ENCODE measurements around the gene TMIE. TPM values are rescaled to one million over a fixed set of nuclear protein-coding genes. Genes with fewer than 3 reads are reported as not detected.

TMIE gene
- total and polyA plus RNA-seq, 10 of the 15 experiments (the other 5 are each of a cell fraction or from before 2014, with no cell fraction given): not detected

DNA sequence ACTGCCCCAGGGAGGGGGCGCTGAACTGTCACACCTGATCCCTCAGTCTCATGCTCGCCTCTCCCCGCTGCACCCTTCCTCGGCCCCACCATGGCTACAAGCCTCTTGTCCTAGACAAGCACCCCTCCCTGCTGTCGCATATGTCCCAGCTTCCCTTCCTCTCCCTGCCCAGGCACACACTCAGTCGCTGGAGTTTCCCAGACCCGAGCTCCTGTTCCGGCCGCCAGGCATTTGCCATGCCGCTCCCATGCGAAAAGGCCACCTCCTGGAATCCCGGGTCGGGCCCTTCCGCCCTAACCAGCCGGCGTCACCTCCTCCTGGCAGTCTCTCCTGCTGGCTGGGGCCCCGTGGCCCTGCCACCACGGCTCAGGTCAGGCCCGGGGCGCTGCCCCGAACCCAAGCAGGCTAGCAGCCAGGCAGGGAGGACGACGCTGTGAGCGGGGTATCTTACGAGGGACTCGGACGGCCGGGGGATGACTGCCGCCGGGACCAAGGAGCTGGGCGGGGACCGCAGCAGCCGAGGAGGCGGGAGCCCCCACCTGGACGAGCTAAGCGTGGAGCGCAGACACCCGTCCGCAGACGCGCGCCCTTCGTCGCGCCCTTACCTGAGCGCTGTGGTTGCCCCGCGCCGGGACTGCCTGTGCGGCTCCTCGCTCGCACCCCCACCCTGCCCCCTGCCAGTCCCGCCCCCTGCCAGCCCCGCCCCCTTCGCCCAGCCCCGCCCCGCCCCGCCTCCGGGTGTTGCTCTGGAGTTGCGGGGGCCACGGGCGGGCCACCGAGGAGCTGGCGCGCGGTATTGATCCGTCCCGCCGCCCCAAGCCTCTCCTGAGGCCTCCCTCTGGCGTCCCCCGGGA, 7.9 kb upstream of the TMIE start, which contains the start of gene ALS2CL (continued):
- no peak for TF ChIP-seq MEF2B (IDR thresholded peaks at IDR 0.05; ENCODE audit: partially characterized antibody, poor library complexity, severe bottlenecking)
- no peak for TF ChIP-seq HDAC6 (IDR thresholded peaks at IDR 0.05; ENCODE audit: unreplicated experiment)
- TF ChIP-seq, protein P1, sequence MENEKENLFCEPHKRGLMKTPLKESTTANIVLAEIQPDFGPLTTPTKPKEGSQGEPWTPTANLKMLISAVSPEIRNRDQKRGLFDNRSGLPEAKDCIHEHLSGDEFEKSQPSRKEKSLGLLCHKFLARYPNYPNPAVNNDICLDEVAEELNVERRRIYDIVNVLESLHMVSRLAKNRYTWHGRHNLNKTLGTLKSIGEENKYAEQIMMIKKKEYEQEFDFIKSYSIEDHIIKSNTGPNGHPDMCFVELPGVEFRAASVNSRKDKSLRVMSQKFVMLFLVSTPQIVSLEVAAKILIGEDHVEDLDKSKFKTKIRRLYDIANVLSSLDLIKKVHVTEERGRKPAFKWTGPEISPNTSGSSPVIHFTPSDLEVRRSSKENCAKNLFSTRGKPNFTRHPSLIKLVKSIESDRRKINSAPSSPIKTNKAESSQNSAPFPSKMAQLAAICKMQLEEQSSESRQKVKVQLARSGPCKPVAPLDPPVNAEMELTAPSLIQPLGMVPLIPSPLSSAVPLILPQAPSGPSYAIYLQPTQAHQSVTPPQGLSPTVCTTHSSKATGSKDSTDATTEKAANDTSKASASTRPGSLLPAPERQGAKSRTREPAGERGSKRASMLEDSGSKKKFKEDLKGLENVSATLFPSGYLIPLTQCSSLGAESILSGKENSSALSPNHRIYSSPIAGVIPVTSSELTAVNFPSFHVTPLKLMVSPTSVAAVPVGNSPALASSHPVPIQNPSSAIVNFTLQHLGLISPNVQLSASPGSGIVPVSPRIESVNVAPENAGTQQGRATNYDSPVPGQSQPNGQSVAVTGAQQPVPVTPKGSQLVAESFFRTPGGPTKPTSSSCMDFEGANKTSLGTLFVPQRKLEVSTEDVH (IDR thresholded peaks at IDR 0.05; ENCODE audit: low read depth, partially characterized antibody): no peak
- no peak for TF ChIP-seq CBX5 (IDR thresholded peaks at IDR 0.05; ENCODE audit: low read depth)
- no peak for TF ChIP-seq PKNOX1 (IDR thresholded peaks at IDR 0.05)
- TF ChIP-seq NFYB (IDR thresholded peaks at IDR 0.05; ENCODE audit: insufficient read depth, low read depth, low read length): no peak
- TF ChIP-seq SRF (IDR thresholded peaks at IDR 0.05; ENCODE audit: low read depth in 2 of 2, low read length in 2 of 2): no peak
- TF ChIP-seq, protein P2, sequence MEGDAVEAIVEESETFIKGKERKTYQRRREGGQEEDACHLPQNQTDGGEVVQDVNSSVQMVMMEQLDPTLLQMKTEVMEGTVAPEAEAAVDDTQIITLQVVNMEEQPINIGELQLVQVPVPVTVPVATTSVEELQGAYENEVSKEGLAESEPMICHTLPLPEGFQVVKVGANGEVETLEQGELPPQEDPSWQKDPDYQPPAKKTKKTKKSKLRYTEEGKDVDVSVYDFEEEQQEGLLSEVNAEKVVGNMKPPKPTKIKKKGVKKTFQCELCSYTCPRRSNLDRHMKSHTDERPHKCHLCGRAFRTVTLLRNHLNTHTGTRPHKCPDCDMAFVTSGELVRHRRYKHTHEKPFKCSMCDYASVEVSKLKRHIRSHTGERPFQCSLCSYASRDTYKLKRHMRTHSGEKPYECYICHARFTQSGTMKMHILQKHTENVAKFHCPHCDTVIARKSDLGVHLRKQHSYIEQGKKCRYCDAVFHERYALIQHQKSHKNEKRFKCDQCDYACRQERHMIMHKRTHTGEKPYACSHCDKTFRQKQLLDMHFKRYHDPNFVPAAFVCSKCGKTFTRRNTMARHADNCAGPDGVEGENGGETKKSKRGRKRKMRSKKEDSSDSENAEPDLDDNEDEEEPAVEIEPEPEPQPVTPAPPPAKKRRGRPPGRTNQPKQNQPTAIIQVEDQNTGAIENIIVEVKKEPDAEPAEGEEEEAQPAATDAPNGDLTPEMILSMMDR (IDR thresholded peaks at IDR 0.05 in 2 of 3, conservative IDR thresholded peaks at IDR 0.05 in 1 of 3; ENCODE audit: control insufficient read depth in 2 of 3, extremely low read depth in 1 of 3, insufficient read depth in 1 of 3, low read depth in 3 of 3, low read length in 3 of 3): no peak

Data from GM12878 (cell line).